CD14-positive monocyte (primary cell): ENCODE data around the gene CBX1. TPM values are rescaled to one million over a fixed set of nuclear protein-coding genes. Genes with fewer than 3 reads are reported as not detected.

Experiments
- DNase-seq, 3 donors: peaks; one replicate each; pipeline ENCODE4 v3.0.0-alpha.2; 2011 to 2022
- H2AFZ ChIP-seq: 2 replicates; pipeline ENCODE4 v1.6.0; 2012; ENCODE audit warnings: mild to moderate bottlenecking, low read depth, low read length, inconsistent platforms; ENCODE audit not compliant: insufficient read depth, poor library complexity, severe bottlenecking
- H3K27ac ChIP-seq, 2 donors: 1 replicate in 1 of 2; 2 replicates in 1 of 2; pipeline ENCODE4 v1.5.1; 2012 to 2013; ENCODE audit warnings: low read length in 2 of 2, control low read depth in 1 of 2, inconsistent platforms in 1 of 2, low read depth in 1 of 2, mild to moderate bottlenecking in 1 of 2
- H3K27me3 ChIP-seq, 2 donors: one replicate each; pipeline versions ENCODE4 v1.6.0 to v1.6.1; 2011 to 2013; ENCODE audit warnings: low read length in 2 of 2; ENCODE audit not compliant: control insufficient read depth in 2 of 2, insufficient read depth in 2 of 2
- H3K36me3 ChIP-seq, 2 donors: replicated peaks in 1 of 2; 1 replicate in 1 of 2; 2 replicates in 1 of 2; pipeline versions ENCODE4 v1.5.1 to v1.6.1; 2012 to 2013; ENCODE audit warnings: low read length in 2 of 2, control low read depth in 1 of 2, inconsistent platforms in 1 of 2, mild to moderate bottlenecking in 1 of 2; ENCODE audit not compliant: insufficient read depth in 2 of 2, control insufficient read depth in 1 of 2
- H3K4me1 ChIP-seq, 2 donors: 1 replicate in 1 of 2; 2 replicates in 1 of 2; pipeline versions ENCODE4 v1.5.1 to v1.6.1; 2012 to 2013; ENCODE audit warnings: low read length in 2 of 2, control low read depth in 1 of 2, inconsistent platforms in 1 of 2, mild to moderate bottlenecking in 1 of 2, moderate library complexity in 1 of 2; ENCODE audit not compliant: insufficient read depth in 2 of 2, control insufficient read depth in 1 of 2
- H3K4me2 ChIP-seq: replicated peaks from 2 replicates; pipeline ENCODE3; 2012; ENCODE audit warnings: low read length, moderate library complexity, mild to moderate bottlenecking; ENCODE audit not compliant: poor library complexity, severe bottlenecking; ENCODE audit errors: extremely low read depth
- H3K4me3 ChIP-seq, 3 experiments: fragments of 200-600 bp in 1 of 3; sonication (generic) in 1 of 3; replicated peaks in 1 of 3; 1 replicate in 2 of 3; 2 replicates in 1 of 3; pipeline ENCODE4 v1.5.1; 2011 to 2013; ENCODE audit warnings: low read length in 3 of 3, mild to moderate bottlenecking in 3 of 3, control low read depth in 2 of 3, low read depth in 2 of 3, inconsistent platforms in 1 of 3, moderate library complexity in 1 of 3
- H3K79me2 ChIP-seq: 2 replicates; pipeline ENCODE4 v1.6.0; 2012; ENCODE audit warnings: mild to moderate bottlenecking, control low read depth, inconsistent platforms, low read length, moderate library complexity; ENCODE audit not compliant: insufficient read depth
- H3K9ac ChIP-seq: 2 replicates; pipeline ENCODE4 v1.6.0; 2017; ENCODE audit warnings: low read length, mild to moderate bottlenecking; ENCODE audit not compliant: insufficient read depth, poor library complexity, severe bottlenecking
- H3K9me3 ChIP-seq, 2 donors: replicated peaks in 1 of 2; 1 replicate in 1 of 2; 2 replicates in 1 of 2; pipeline versions ENCODE4 v1.5.1 to v1.6.1; 2012 to 2013; ENCODE audit warnings: low read length in 2 of 2, control low read depth in 1 of 2; ENCODE audit not compliant: control insufficient read depth in 1 of 2, insufficient read depth in 1 of 2
- H4K20me1 ChIP-seq: 2 replicates; pipeline ENCODE4 v1.6.0; 2012; ENCODE audit warnings: mild to moderate bottlenecking, low read length, control low read depth, moderate library complexity; ENCODE audit not compliant: insufficient read depth
- H3K27ac Mint-ChIP-seq, 7 donors: one replicate each; pipeline ENCODE4 v1.8.0; 2020; ENCODE audit warnings: mild to moderate bottlenecking in 7 of 7, mixed read lengths in 7 of 7, moderate library complexity in 6 of 7, inconsistent platforms in 2 of 7
- H3K27me3 Mint-ChIP-seq, 3 donors: one replicate each; pipeline ENCODE4 v1.8.0; 2021 to 2022; ENCODE audit warnings: low read depth in 3 of 3, mild to moderate bottlenecking in 3 of 3, mixed read lengths in 3 of 3, moderate library complexity in 3 of 3, inconsistent platforms in 1 of 3
- H3K36me3 Mint-ChIP-seq, 2 donors: one replicate each; pipeline ENCODE4 v1.8.0; 2020; ENCODE audit warnings: mixed read lengths in 2 of 2, inconsistent platforms in 1 of 2, mild to moderate bottlenecking in 1 of 2
- H3K4me1 Mint-ChIP-seq: one replicate; pipeline ENCODE4 v1.8.0; 2020; ENCODE audit warnings: mild to moderate bottlenecking, mixed read lengths
- H3K4me3 Mint-ChIP-seq, 2 donors: one replicate each; pipeline ENCODE4 v1.8.0; 2020; ENCODE audit warnings: mild to moderate bottlenecking in 2 of 2, mixed read lengths in 2 of 2, moderate library complexity in 1 of 2
- H3K9me3 Mint-ChIP-seq, 7 donors: one replicate each; pipeline ENCODE4 v1.8.0; 2020 to 2022; ENCODE audit warnings: mixed read lengths in 7 of 7, mild to moderate bottlenecking in 6 of 7, moderate library complexity in 6 of 7, inconsistent platforms in 2 of 7
- CTCF ChIP-seq: fragments of 200-600 bp; IDR thresholded peaks from one replicate; pipeline ENCODE4 v1.8.0; 2022; ENCODE audit warnings: antibody characterized with exemption, mild to moderate bottlenecking
- WGBS: methylation state at CpG from one replicate; pipeline ENCODE4 v1.1.5; 2013; ENCODE audit warnings: missing lambda C conversion rate; ENCODE audit not compliant: insufficient coverage; 5-methylcytosine and 5-hydroxymethylcytosine counted together
- intact Hi-C, 2 donors: fragments of 100-400 bp; cut with micrococcal nuclease; formaldehyde crosslinking; loops; one replicate each; pipeline versions ENCODE4 v1.15.0 to v1.15.1; 2023
- polyA plus RNA-seq, 3 donors: library from polyadenylated mRNA; depleted of rRNA in 1 of 3; unstranded in 2 of 3; stranded (reverse) in 1 of 3; fragments of 300-500 nt in 2 of 3; fragments of >200 nt in 1 of 3; fragmentation: Illumina TruSeq in 2 of 3; gene quantifications; 1 replicate in 2 of 3; 2 replicates in 1 of 3; pipeline ENCODE4 v1.2.3, GENCODE V29; 2012 to 2021

The CBX1 gene
- polyA plus RNA-seq, 3 donors: 12.5 to 18.2 (median 17.2) TPM

- Histone ChIP-seq H3K79me2 (peaks cover 3% of the 10 kb centered on the region), H2AFZ (no peak overlapping the region), H3K9me3 (no peaks in the 10 kb centered on the region), H3K9ac (no peak overlapping the region), H3K27ac (no peak overlapping the region), H3K4me2 (no peak overlapping the region), H3K36me3 (peaks cover 46 to 58% of the 10 kb centered on the region in 2 donors), H3K4me3 (no peak overlapping the region), H3K27me3 (no peaks in the 10 kb centered on the region), H4K20me1 (peaks cover 41% of the 10 kb centered on the region), H3K4me1 (no peaks in the 10 kb centered on the region)
- Mint-ChIP-seq H3K4me3 (no peak overlapping the region), H3K36me3 (peaks cover 54 to 58% of the 10 kb centered on the region in 2 donors), H3K27me3 (peaks cover 2 to 3% (median 2%) of the 10 kb centered on the region in 3 donors), H3K27ac (peak overlapping the region in 2 of 7 donors; percentile 4 to 19), H3K4me1 (no peaks in the 10 kb centered on the region), H3K9me3 (no peaks in the 10 kb centered on the region)
- WGBS: 96% methylated on average over 7 of the region's 7 CpGs
- intact Hi-C loops: loop anchor here in 1 of 2 donors (5.0 kb wide), 1 partner anchor 99 kb away; no protein-coding TSS in a partner anchor
- DNase-seq: no peak
- TF ChIP-seq CTCF: no peak
These were observed 25.2 kb upstream of the CBX1 start for GRCh38 chr17:48126532-48126850.

GRCh38 chr17:48125829-48126531 lies 24.7 kb upstream of the CBX1 start:
- no peak overlapping the region for H3K4me3 Mint-ChIP-seq
- no peak overlapping the region for H3K9ac ChIP-seq

More at GRCh38 chr17:48125829-48126531, 24.7 kb upstream of the CBX1 start:
- H3K4me2 ChIP-seq: no peak overlapping the region
- H3K4me3 ChIP-seq: no peak overlapping the region
- peaks cover 59 to 63% of the 10 kb centered on the region in 2 donors for H3K36me3 Mint-ChIP-seq
- H3K79me2 ChIP-seq: peaks cover 3% of the 10 kb centered on the region
- H3K9me3 Mint-ChIP-seq: no peaks in the 10 kb centered on the region
- peaks cover 51 to 63% of the 10 kb centered on the region in 2 donors for H3K36me3 ChIP-seq
- no peak overlapping the region for H2AFZ ChIP-seq
- no peak overlapping the region for H3K27ac ChIP-seq
- TF ChIP-seq CTCF: no peak
- WGBS: 88% methylated on average over 2 of the region's 9 CpGs
- H4K20me1 ChIP-seq: peaks cover 46% of the 10 kb centered on the region
- intact Hi-C loops: loop anchor here in 1 of 2 donors (5.0 kb wide), 1 partner anchor 99 kb away; no protein-coding TSS in a partner anchor
- H3K27ac Mint-ChIP-seq: peak overlapping the region in 2 of 7 donors; percentile 13 to 46
- H3K27me3 Mint-ChIP-seq: peaks cover 2 to 3% (median 3%) of the 10 kb centered on the region in 3 donors
- no peaks in the 10 kb centered on the region for H3K4me1 Mint-ChIP-seq
- no peaks in the 10 kb centered on the region for H3K9me3 ChIP-seq
- no peaks in the 10 kb centered on the region for H3K4me1 ChIP-seq
- no peaks in the 10 kb centered on the region for H3K27me3 ChIP-seq
- DNase-seq: no peak
